ENCODE data around the gene RAI1. TPM values are rescaled to one million over a fixed set of nuclear protein-coding genes. Genes with fewer than 3 reads are reported as not detected.

RAI1 gene
- total and polyA plus RNA-seq, 7 donors = 1.8 to 31.9 (median 9.3) TPM

DNA sequence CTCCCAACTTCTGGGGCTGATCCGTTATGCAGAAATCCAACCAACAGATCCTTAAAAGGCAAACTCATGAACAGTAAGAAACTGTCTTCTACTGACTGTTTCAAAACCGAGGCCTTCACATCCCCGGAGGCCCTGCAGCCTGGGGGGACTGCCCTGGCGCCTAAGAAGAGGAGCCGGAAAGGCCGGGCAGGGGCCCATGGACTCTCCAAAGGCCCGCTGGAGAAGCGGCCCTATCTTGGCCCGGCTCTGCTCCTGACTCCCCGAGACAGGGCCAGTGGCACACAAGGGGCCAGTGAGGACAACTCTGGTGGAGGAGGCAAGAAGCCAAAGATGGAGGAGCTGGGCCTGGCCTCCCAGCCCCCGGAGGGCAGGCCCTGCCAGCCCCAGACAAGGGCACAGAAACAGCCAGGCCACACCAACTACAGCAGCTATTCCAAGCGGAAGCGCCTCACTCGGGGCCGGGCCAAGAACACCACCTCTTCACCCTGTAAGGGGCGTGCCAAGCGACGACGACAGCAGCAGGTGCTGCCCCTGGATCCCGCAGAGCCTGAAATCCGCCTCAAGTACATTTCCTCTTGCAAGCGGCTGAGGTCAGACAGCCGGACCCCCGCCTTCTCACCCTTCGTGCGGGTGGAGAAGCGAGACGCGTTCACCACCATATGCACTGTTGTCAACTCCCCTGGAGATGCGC lies 116.0 kb downstream of the RAI1 start:
- H3K27me3 ChIP-seq = no peaks in the 10 kb centered on the region
- H3K36me3 ChIP-seq = peaks cover 0 to 64% (median 25%) of the 10 kb centered on the region in 4 donors
- peaks cover 0 to 37% (median 25%) of the 10 kb centered on the region in 4 donors for H3K4me1 ChIP-seq
- TF ChIP-seq CTCF (IDR thresholded peaks at IDR 0.05) (no peak), EP300 (IDR thresholded peaks at IDR 0.05) (no peak)
- H3K9me3 ChIP-seq = no peaks in the 10 kb centered on the region
- no peak for DNase-seq
- intact Hi-C loops (cut with DNase I) = no loop called here
- peak overlapping the region in 1 of 4 donors; percentile 18 for H3K27ac ChIP-seq
- no peak overlapping the region for H3K4me3 ChIP-seq
- WGBS, 2 donors = 94 to 95% methylated on average over 30 of the region's 30 CpGs

GRCh38 chr17:17798010-17798556 lies 116.8 kb downstream of the RAI1 start:
- Histone ChIP-seq H3K27ac (no peak overlapping the region), H3K9me3 (no peaks in the 10 kb centered on the region), H3K4me1 (peaks cover 0 to 28% (median 17%) of the 10 kb centered on the region in 4 donors), H3K4me3 (no peak overlapping the region), H3K36me3 (peaks cover 0 to 64% (median 25%) of the 10 kb centered on the region in 4 donors), H3K27me3 (no peaks in the 10 kb centered on the region)
- intact Hi-C loops (cut with DNase I) = no loop called here
- DNase-seq = no peak
- WGBS, 2 donors = 94 to 96% methylated on average over 25 of the region's 25 CpGs
- TF ChIP-seq EP300 (IDR thresholded peaks at IDR 0.05) = no peak
- no peak for TF ChIP-seq CTCF (IDR thresholded peaks at IDR 0.05)
- no peak for TF ChIP-seq POLR2A (IDR thresholded peaks at IDR 0.05)
- TF ChIP-seq POLR2AphosphoS5 (IDR thresholded peaks at IDR 0.05) = no peak

DNA sequence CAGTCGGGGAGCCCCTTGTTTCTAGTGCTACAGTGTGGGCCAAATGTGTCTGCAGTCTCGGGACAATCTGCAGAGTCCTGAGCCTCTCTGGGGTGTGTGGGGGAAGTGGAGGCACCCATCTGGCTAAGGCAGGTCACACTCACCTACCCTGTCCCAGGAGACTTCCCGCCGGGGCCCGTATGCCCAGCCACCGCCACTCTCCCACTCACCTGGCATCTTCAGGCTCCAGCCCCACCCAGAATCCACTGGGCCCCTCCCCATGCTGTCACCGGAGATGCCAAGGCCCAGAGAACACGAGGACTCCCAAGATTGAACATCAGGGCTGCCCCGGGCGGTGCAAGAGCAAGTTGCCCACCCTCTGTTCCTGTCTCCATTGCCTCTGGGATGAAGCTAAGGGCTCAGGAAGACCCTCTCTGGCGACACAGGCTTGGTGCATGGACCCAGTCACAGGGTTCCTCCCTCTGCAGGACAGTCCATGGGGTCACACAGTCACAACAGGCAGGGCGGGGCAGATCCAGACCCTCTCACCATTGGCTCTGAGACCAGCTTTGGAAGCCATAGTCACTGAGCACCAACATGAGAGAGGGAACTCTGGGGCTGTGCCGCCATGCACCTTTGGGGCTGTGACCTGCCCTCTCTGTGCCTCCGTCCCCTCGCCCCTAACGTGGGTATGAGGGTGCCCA lies 117.5 kb downstream of the RAI1 start:
- H3K4me1 ChIP-seq = peaks cover 0 to 22% (median 11%) of the 10 kb centered on the region in 4 donors
- no peak overlapping the region for H3K27ac ChIP-seq
- no peaks in the 10 kb centered on the region for H3K9me3 ChIP-seq
- TF ChIP-seq EP300 (IDR thresholded peaks at IDR 0.05) (no peak), CTCF (IDR thresholded peaks at IDR 0.05) (no peak), POLR2AphosphoS5 (IDR thresholded peaks at IDR 0.05) (no peak), POLR2A (IDR thresholded peaks at IDR 0.05) (no peak)
- H3K4me3 ChIP-seq = no peak overlapping the region
- H3K36me3 ChIP-seq = peaks cover under 1 to 67% (median 27%) of the 10 kb centered on the region in 4 donors
- 87 to 90% methylated on average over 16 of the region's 16 CpGs for WGBS, 2 donors
- intact Hi-C loops (cut with DNase I) = no loop called here
- DNase-seq = no peak
- no peaks in the 10 kb centered on the region for H3K27me3 ChIP-seq

DNA sequence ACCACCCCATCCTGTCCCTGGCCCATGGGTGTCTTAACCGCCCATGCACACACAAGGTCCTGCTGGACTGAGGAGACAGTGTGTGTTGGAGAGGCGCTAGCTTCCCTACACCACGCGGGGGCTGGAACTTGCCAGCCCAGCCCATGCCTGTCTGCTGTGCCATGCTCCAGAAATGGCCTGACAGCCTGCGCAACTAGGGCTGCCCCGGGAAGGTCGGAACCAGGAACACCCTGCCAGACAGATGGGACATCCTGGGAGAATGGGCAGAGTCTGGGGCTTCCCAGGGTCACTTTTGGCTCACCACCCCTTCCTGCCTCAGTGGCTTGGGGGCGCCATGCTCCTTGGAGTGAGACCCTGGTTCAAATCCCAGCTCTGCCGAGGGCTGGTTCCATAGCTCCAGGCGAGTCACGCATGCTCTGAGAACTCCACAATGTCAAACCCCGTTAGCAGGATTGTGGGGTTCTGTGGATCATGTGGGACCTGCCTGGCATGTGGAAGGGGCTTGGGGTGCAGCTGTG lies 119.3 kb downstream of the RAI1 start:
- no peak for DNase-seq
- peaks cover 0 to 17% (median 7%) of the 10 kb centered on the region in 4 donors for H3K4me1 ChIP-seq
- intact Hi-C loops (cut with DNase I) = no loop called here
- no peak overlapping the region for H3K27ac ChIP-seq
- H3K9me3 ChIP-seq = no peaks in the 10 kb centered on the region
- WGBS, 2 donors = 94% methylated on average over 12 of the region's 12 CpGs
- no peaks in the 10 kb centered on the region for H3K27me3 ChIP-seq
- H3K4me3 ChIP-seq = no peak overlapping the region
- peaks cover 11 to 66% (median 28%) of the 10 kb centered on the region in 4 donors for H3K36me3 ChIP-seq
- TF ChIP-seq CTCF (IDR thresholded peaks at IDR 0.05) = no peak
- TF ChIP-seq POLR2AphosphoS5 (IDR thresholded peaks at IDR 0.05) = no peak
- no peak for TF ChIP-seq EP300 (IDR thresholded peaks at IDR 0.05)
- no peak for TF ChIP-seq POLR2A (IDR thresholded peaks at IDR 0.05)

Measured in sigmoid colon (tissue), 7 donors.